DND-41 (cell line): ENCODE data around the gene CFAP44.

Source experiments
- ATAC-seq: fragments of 200-7000 bp; cut with Tn5 transposase; 3 replicates; pipeline ENCODE4 v1.9.1; 2021; ENCODE audit warnings: low read depth; ENCODE audit not compliant: insufficient read depth
- DNase-seq: peaks from one replicate; pipeline ENCODE4 v3.0.0-alpha.2; 2020
- H2AFZ ChIP-seq: 2 replicates; pipeline ENCODE4 v1.6.0; 2012; ENCODE audit warnings: low read depth, low read length
- H3K27ac ChIP-seq: 2 replicates; pipeline ENCODE4 v1.5.1; 2012; ENCODE audit warnings: low read length, inconsistent platforms
- H3K27me3 ChIP-seq: fragments of 200-600 bp; sonication (generic); 2 replicates; pipeline ENCODE4 v1.6.0; 2012; ENCODE audit warnings: low read length, mild to moderate bottlenecking, inconsistent platforms; ENCODE audit not compliant: insufficient read depth, poor library complexity
- H3K36me3 ChIP-seq: 2 replicates; pipeline ENCODE4 v1.5.1; 2012; ENCODE audit warnings: low read length, inconsistent platforms; ENCODE audit not compliant: insufficient read depth
- H3K4me1 ChIP-seq: 2 replicates; pipeline ENCODE4 v1.5.1; 2012; ENCODE audit warnings: mild to moderate bottlenecking, low read length; ENCODE audit not compliant: insufficient read depth
- H3K4me2 ChIP-seq: 2 replicates; pipeline ENCODE4 v1.6.0; 2012; ENCODE audit warnings: mild to moderate bottlenecking, moderate library complexity, low read length, inconsistent platforms; ENCODE audit not compliant: insufficient read depth
- H3K4me3 ChIP-seq, 2 experiments: fragments of 200-600 bp in 1 of 2; shearing (Covaris generic) in 1 of 2; 2 replicates each; pipeline ENCODE4 v1.5.1; 2012 to 2016; ENCODE audit warnings: inconsistent platforms in 2 of 2, low read length in 2 of 2, mild to moderate bottlenecking in 2 of 2, low read depth in 1 of 2, moderate library complexity in 1 of 2
- H3K79me2 ChIP-seq: 2 replicates; pipeline ENCODE4 v1.6.0; 2012; ENCODE audit warnings: low read length, inconsistent platforms; ENCODE audit not compliant: insufficient read depth
- H3K9ac ChIP-seq: 2 replicates; pipeline ENCODE4 v1.6.0; 2012; ENCODE audit warnings: low read depth, mild to moderate bottlenecking, inconsistent platforms, low read length, moderate library complexity
- H3K9me3 ChIP-seq: 2 replicates; pipeline ENCODE4 v1.5.1; 2012; ENCODE audit warnings: low read length, moderate library complexity, mild to moderate bottlenecking, inconsistent platforms; ENCODE audit not compliant: insufficient read depth, severe bottlenecking
- H4K20me1 ChIP-seq: 2 replicates; pipeline ENCODE4 v1.6.0; 2012; ENCODE audit warnings: low read length; ENCODE audit not compliant: insufficient read depth
- CTCF ChIP-seq: IDR thresholded peaks from 2 replicates; pipeline ENCODE4 v1.5.1; 2012; ENCODE audit warnings: borderline replicate concordance, low read length, moderate library complexity, mild to moderate bottlenecking; ENCODE audit not compliant: poor library complexity, severe bottlenecking; ENCODE audit errors: extremely low read depth
- EZH2 ChIP-seq: IDR thresholded peaks from 3 replicates; pipeline ENCODE4 v1.6.1; 2012; ENCODE audit warnings: borderline replicate concordance, low read depth, mild to moderate bottlenecking, moderate library complexity, low read length, inconsistent platforms; ENCODE audit not compliant: severe bottlenecking

Gene CFAP44

GRCh38 chr3:113437411-113437810, 3.9 kb downstream of the CFAP44 start:
- Histone ChIP-seq H4K20me1 (no peaks in the 10 kb centered on the region), H3K27me3 (no peaks in the 10 kb centered on the region), H3K36me3 (peaks cover 11% of the 10 kb centered on the region), H3K9me3 (no peaks in the 10 kb centered on the region), H3K79me2 (no peaks in the 10 kb centered on the region), H3K4me1 (no peaks in the 10 kb centered on the region), H3K4me3 (no peak overlapping the region), H3K4me2 (no peak overlapping the region), H3K9ac (no peak overlapping the region), H3K27ac (no peak overlapping the region), H2AFZ (no peak overlapping the region)
- no peak for DNase-seq
- TF ChIP-seq EZH2, result no peak
- TF ChIP-seq CTCF, result no peak
- ATAC-seq, result no peak

GRCh38 chr3:113436809-113437208, 4.5 kb downstream of the CFAP44 start:
- no peaks in the 10 kb centered on the region for H3K79me2 ChIP-seq
- H3K4me3 ChIP-seq, result no peak overlapping the region
- H3K9me3 ChIP-seq, result no peaks in the 10 kb centered on the region
- H3K4me1 ChIP-seq, result no peaks in the 10 kb centered on the region
- no peak overlapping the region for H3K4me2 ChIP-seq
- TF ChIP-seq CTCF (no peak), EZH2 (no peak)
- no peak for ATAC-seq
- no peak overlapping the region for H3K27ac ChIP-seq
- H3K9ac ChIP-seq, result no peak overlapping the region
- H3K36me3 ChIP-seq, result peaks cover 11% of the 10 kb centered on the region
- H4K20me1 ChIP-seq, result no peaks in the 10 kb centered on the region
- no peaks in the 10 kb centered on the region for H3K27me3 ChIP-seq
- no peak overlapping the region for H2AFZ ChIP-seq
- DNase-seq, result no peak

- H3K9ac ChIP-seq, result no peak overlapping the region
- DNase-seq (no peak), ATAC-seq (no peak)
- TF ChIP-seq CTCF (no peak), EZH2 (no peak)
- peaks cover 3% of the 10 kb centered on the region for H3K36me3 ChIP-seq
- H3K9me3 ChIP-seq, result no peaks in the 10 kb centered on the region
- H3K27ac ChIP-seq, result no peak overlapping the region
- no peak overlapping the region for H3K4me3 ChIP-seq
- no peak overlapping the region for H2AFZ ChIP-seq
- H4K20me1 ChIP-seq, result no peaks in the 10 kb centered on the region
- H3K4me2 ChIP-seq, result no peak overlapping the region
- H3K4me1 ChIP-seq, result no peaks in the 10 kb centered on the region
- no peaks in the 10 kb centered on the region for H3K27me3 ChIP-seq
- no peaks in the 10 kb centered on the region for H3K79me2 ChIP-seq
These were observed 9.5 kb downstream of the CFAP44 start for GRCh38 chr3:113431811-113432210.

- Histone ChIP-seq H3K9ac (no peak overlapping the region), H3K79me2 (no peaks in the 10 kb centered on the region), H3K27ac (no peak overlapping the region), H2AFZ (no peak overlapping the region), H4K20me1 (no peaks in the 10 kb centered on the region), H3K36me3 (peaks cover 19% of the 10 kb centered on the region), H3K9me3 (no peaks in the 10 kb centered on the region), H3K27me3 (no peaks in the 10 kb centered on the region), H3K4me1 (no peaks in the 10 kb centered on the region), H3K4me3 (no peak overlapping the region), H3K4me2 (no peak overlapping the region)
- DNase-seq, result no peak
- ATAC-seq, result no peak
- TF ChIP-seq CTCF (no peak), EZH2 (no peak)
These were observed 12.7 kb downstream of the CFAP44 start for GRCh38 chr3:113428581-113428980.
